NCI-H1105 treated with DMSO at 0.1 percent for 48 hours (cell line): Measurements from ENCODE around the gene P4HTM.
A peak's percentile ranks its signal among the peaks of the same experiment; 100 is the strongest.

Source experiments
- DNase-seq: peaks from one replicate; lab custom pipeline; 2025; lab: John Stamatoyannopoulos, UW

P4HTM gene

GRCh38 chr3:48984663-48985062 lies 5.4 kb upstream of the P4HTM start:
- no peak for DNase-seq

- no peak for DNase-seq
These were observed 4.1 kb upstream of the P4HTM start for GRCh38 chr3:48985831-48986376.

- DNase-seq = no peak
These were observed 780 bp upstream of the P4HTM start for GRCh38 chr3:48989126-48989795.

GRCh38 chr3:48990636-48991469 lies 812 bp downstream of the P4HTM start:
- peak; percentile 23 for DNase-seq

GRCh38 chr3:48991851-48992545 lies 2.0 kb downstream of the P4HTM start:
- DNase-seq = no peak

- DNase-seq = no peak
These were observed 3.8 kb downstream of the P4HTM start for GRCh38 chr3:48993834-48994233.

- no peak for DNase-seq
These were observed 6.6 kb downstream of the P4HTM start for GRCh38 chr3:48996640-48997039.

GRCh38 chr3:48997102-48997635 lies 7.1 kb downstream of the P4HTM start:
- DNase-seq = no peak

- peak; percentile 81 for DNase-seq
These were observed 7.9 kb downstream of the P4HTM start for GRCh38 chr3:48997714-48998637.

GRCh38 chr3:48999085-48999858 lies 9.2 kb downstream of the P4HTM start:
- DNase-seq = no peak

GRCh38 chr3:49001155-49001554 lies 11.1 kb downstream of the P4HTM start:
- no peak for DNase-seq

- no peak for DNase-seq
These were observed 14.6 kb downstream of the P4HTM start for GRCh38 chr3:49004352-49005302.

GRCh38 chr3:49005303-49005680 lies 15.3 kb downstream of the P4HTM start:
- no peak for DNase-seq

- DNase-seq = no peak
These were observed 16.0 kb downstream of the P4HTM start for GRCh38 chr3:49005998-49006397.

- no peak for DNase-seq
These were observed 16.5 kb downstream of the P4HTM start for GRCh38 chr3:49006408-49007067.

GRCh38 chr3:49007068-49007770 lies 17.2 kb downstream of the P4HTM start, which contains the start of gene WDR6:
Gene WDR6, plus strand, starts transcription at chr3:49007391. Its CDS starts 41 bp downstream, at chr3:49007432.
- peak; percentile 91 for DNase-seq

GRCh38 chr3:49007771-49008528 lies 17.9 kb downstream of the P4HTM start:
- peak; percentile 26 for DNase-seq
